RWPE2 (cell line): ENCODE measurements around the gene PLGRKT.
"Not testable (repeated sequence)": the region's sequence is repeated elsewhere in the genome, so short reads cannot be mapped to it uniquely, and the experiment has no call there.

Experiments used
- ATAC-seq: fragments of 200-7000 bp; cut with Tn5 transposase; 3 replicates; pipeline ENCODE4 v1.9.1; 2021; ENCODE audit warnings: low read depth
- DNase-seq: peaks from one replicate; pipeline ENCODE4 v3.0.0-alpha.2; 2020; ENCODE audit warnings: low spot score
- H3K27ac ChIP-seq: fragments of 450-650 bp; 2 replicates; pipeline ENCODE4 v1.5.1; 2017; ENCODE audit warnings: mild to moderate bottlenecking; ENCODE audit not compliant: poor library complexity, severe bottlenecking
- H3K27me3 ChIP-seq: fragments of 250-450 bp; sonication (Bioruptor Pico); 2 replicates; pipeline ENCODE4 v1.5.1; 2021; ENCODE audit warnings: mild to moderate bottlenecking, moderate library complexity; ENCODE audit not compliant: insufficient read depth, poor library complexity, severe bottlenecking
- H3K36me3 ChIP-seq: fragments of 250-450 bp; sonication (Bioruptor Pico); 2 replicates; pipeline ENCODE4 v1.5.1; 2020; ENCODE audit warnings: low read depth, mild to moderate bottlenecking, moderate library complexity
- H3K4me1 ChIP-seq: fragments of 250-450 bp; sonication (Bioruptor Pico); 2 replicates; pipeline ENCODE4 v1.5.1; 2021; ENCODE audit warnings: mild to moderate bottlenecking, moderate library complexity; ENCODE audit not compliant: insufficient read depth, poor library complexity, severe bottlenecking
- H3K4me3 ChIP-seq: fragments of 250-450 bp; sonication (Bioruptor Pico); 2 replicates; pipeline ENCODE4 v1.5.1; 2021; ENCODE audit warnings: mild to moderate bottlenecking, moderate library complexity; ENCODE audit not compliant: severe bottlenecking
- H3K9me3 ChIP-seq: fragments of 250-450 bp; sonication (Bioruptor Pico); 2 replicates; pipeline ENCODE4 v1.5.1; 2021; ENCODE audit warnings: mild to moderate bottlenecking, moderate library complexity; ENCODE audit not compliant: severe bottlenecking
- TF ChIP-seq, protein P1 (sequence below): fragments of 450-650 bp; IDR thresholded peaks from one replicate; pipeline ENCODE4 v1.5.1; 2017; ENCODE audit warnings: mild to moderate bottlenecking, moderate library complexity; ENCODE audit not compliant: poor library complexity, severe bottlenecking

Gene PLGRKT

DNA sequence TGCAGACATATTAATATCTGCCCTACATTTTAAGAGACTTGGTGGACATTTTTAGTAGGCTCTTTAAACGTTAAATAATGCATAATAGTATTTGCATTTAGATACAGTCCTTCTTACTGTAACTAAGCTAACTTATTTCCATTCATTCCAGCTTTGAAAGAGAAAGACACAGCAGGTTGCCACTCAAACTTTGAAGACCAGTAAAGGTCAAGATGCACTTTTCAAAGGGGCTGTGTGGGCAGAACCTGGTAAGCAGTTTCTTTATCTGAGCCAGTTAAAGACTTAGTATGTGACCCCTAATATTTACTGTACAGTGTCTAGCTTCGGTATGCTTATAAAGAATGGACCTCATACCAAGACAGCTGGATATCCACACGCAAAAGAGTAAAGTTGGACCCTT lies 20.8 kb downstream of the PLGRKT start:
- Histone ChIP-seq H3K4me3 (no peak overlapping the region), H3K4me1 (no peaks in the 10 kb centered on the region), H3K27ac (no peak overlapping the region), H3K9me3 (no peaks in the 10 kb centered on the region), H3K27me3 (no peaks in the 10 kb centered on the region), H3K36me3 (no peaks in the 10 kb centered on the region)
- ATAC-seq (no peak), DNase-seq (no peak)
- TF ChIP-seq, protein P1, sequence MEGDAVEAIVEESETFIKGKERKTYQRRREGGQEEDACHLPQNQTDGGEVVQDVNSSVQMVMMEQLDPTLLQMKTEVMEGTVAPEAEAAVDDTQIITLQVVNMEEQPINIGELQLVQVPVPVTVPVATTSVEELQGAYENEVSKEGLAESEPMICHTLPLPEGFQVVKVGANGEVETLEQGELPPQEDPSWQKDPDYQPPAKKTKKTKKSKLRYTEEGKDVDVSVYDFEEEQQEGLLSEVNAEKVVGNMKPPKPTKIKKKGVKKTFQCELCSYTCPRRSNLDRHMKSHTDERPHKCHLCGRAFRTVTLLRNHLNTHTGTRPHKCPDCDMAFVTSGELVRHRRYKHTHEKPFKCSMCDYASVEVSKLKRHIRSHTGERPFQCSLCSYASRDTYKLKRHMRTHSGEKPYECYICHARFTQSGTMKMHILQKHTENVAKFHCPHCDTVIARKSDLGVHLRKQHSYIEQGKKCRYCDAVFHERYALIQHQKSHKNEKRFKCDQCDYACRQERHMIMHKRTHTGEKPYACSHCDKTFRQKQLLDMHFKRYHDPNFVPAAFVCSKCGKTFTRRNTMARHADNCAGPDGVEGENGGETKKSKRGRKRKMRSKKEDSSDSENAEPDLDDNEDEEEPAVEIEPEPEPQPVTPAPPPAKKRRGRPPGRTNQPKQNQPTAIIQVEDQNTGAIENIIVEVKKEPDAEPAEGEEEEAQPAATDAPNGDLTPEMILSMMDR = no peak

DNA sequence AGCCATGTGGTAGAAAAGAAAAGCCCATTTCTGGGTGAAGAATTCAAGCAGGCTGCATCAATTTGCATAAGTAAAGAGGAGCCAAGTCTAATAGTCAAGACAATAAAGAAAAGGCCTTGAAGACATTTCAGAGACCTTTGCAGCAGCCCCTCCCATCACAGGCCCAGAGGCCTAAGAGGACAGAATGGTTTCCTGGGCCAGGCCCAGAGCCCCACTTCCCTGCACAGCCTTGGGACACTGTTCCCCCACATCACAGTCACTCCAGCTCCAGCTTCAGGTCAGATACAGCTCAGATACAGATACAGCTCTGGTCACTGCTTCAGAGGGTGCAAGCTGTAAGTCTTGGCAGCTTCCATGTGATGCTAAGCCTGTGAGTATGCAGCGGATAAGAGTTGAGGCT lies 29.1 kb downstream of the PLGRKT start:
- no peak for ATAC-seq
- no peaks in the 10 kb centered on the region for H3K4me1 ChIP-seq
- DNase-seq = no peak
- H3K36me3 ChIP-seq = no peaks in the 10 kb centered on the region
- no peak overlapping the region for H3K27ac ChIP-seq
- peaks cover 12% of the 10 kb centered on the region for H3K9me3 ChIP-seq
- no peak overlapping the region for H3K4me3 ChIP-seq
- TF ChIP-seq, protein P1 = no peak
- H3K27me3 ChIP-seq = no peaks in the 10 kb centered on the region

DNA sequence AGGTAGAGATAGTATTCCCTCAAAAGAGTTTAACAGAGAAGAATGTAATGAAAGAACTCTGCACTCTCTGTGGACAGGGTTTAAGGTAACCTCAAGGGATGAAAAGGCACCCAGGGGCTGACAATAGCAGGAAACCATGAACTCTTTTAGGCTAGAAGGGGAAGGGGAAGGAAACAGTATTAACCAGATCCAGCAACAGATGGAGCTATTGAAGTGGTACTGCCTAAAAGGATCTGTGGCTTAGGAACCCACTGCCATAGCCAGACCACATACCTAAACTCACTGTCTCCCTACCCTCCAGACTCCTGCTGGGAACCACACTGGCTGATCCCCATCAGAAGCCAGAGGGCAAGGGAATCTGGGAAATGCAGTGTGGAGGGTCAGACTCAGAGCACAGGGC lies 35.5 kb downstream of the PLGRKT start:
- no peak overlapping the region for H3K27ac ChIP-seq
- no peak for ATAC-seq
- H3K9me3 ChIP-seq = peaks cover 4% of the 10 kb centered on the region
- H3K4me3 ChIP-seq = no peak overlapping the region
- TF ChIP-seq, protein P1 = no peak
- no peaks in the 10 kb centered on the region for H3K4me1 ChIP-seq
- no peaks in the 10 kb centered on the region for H3K27me3 ChIP-seq
- H3K36me3 ChIP-seq = no peaks in the 10 kb centered on the region
- DNase-seq = no peak

DNA sequence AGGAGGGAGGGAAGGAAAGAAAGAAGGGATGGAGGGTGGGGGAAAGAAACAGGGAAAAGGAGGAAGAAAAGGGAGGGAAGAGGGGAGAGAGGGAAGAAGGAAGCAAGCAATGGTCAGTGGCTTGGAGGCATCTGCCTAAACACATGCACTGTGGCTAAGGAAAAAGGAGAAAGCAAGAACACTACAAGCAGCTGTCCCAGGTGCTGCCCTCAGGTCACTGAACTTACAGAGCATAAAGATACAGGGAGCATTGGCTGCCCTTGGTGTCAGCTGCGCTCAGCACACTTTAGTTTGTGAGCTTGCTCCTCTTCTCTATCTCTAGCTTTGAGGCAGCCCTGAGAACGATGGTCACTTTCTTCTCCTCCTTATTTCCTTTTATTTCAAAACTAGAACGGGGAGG lies 40.2 kb downstream of the PLGRKT start:
- H3K9me3 ChIP-seq, ATAC-seq, H3K27ac ChIP-seq, H3K27me3 ChIP-seq, H3K36me3 ChIP-seq, H3K4me3 ChIP-seq, DNase-seq, H3K4me1 ChIP-seq: not testable (repeated sequence)

DNA sequence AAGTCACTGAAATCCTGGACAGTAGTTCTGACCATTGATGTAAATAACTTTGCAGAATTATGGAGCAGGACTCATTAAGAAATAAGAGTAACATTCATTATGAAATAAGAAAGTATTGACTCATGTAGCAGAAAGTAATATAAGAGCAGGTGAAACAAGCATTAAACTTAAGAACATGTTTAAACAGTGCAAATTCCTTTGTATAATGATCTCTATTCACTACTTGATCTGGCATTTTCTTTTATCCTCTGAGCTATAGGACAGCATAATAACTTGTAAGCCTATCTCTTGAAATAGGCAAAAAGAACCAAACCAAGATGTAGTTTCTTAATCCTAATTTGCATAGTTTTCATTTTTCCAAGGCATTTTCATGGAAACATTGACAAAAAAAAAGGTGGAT lies 42.3 kb downstream of the PLGRKT start:
- no peaks in the 10 kb centered on the region for H3K9me3 ChIP-seq
- no peaks in the 10 kb centered on the region for H3K27me3 ChIP-seq
- H3K36me3 ChIP-seq = no peaks in the 10 kb centered on the region
- ATAC-seq = no peak
- TF ChIP-seq, protein P1 = no peak
- DNase-seq = no peak
- no peak overlapping the region for H3K4me3 ChIP-seq
- no peak overlapping the region for H3K27ac ChIP-seq
- no peaks in the 10 kb centered on the region for H3K4me1 ChIP-seq

DNA sequence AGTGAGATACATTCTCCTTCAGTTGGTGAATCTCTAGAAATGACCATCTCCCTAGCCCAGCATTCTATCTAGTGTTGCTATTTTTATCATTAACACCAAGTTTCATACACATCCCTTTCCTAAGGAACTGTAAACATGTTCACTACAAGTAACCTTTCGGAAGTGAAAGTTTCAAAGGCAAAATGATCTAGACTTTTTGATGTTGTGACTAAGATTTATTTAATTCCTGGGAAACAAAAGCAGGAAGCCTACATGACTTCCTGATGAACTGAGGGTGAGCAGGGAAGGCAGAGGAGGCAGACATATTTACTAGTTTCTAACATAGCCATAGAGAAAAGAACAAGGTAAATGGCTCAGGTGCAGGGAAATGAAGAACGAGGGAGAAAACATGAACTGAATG lies 43.7 kb downstream of the PLGRKT start:
- not testable (repeated sequence) for H3K27ac ChIP-seq, H3K27me3 ChIP-seq, H3K4me1 ChIP-seq, H3K4me3 ChIP-seq, H3K36me3 ChIP-seq, ATAC-seq, H3K9me3 ChIP-seq, DNase-seq
